NCI-H774 (cell line): Measurements from ENCODE around the gene AQP2.

ENCODE experiments used
- DNase-seq: peaks from one replicate; lab custom pipeline; 2025; lab: John Stamatoyannopoulos, UW

AQP2 gene

DNA sequence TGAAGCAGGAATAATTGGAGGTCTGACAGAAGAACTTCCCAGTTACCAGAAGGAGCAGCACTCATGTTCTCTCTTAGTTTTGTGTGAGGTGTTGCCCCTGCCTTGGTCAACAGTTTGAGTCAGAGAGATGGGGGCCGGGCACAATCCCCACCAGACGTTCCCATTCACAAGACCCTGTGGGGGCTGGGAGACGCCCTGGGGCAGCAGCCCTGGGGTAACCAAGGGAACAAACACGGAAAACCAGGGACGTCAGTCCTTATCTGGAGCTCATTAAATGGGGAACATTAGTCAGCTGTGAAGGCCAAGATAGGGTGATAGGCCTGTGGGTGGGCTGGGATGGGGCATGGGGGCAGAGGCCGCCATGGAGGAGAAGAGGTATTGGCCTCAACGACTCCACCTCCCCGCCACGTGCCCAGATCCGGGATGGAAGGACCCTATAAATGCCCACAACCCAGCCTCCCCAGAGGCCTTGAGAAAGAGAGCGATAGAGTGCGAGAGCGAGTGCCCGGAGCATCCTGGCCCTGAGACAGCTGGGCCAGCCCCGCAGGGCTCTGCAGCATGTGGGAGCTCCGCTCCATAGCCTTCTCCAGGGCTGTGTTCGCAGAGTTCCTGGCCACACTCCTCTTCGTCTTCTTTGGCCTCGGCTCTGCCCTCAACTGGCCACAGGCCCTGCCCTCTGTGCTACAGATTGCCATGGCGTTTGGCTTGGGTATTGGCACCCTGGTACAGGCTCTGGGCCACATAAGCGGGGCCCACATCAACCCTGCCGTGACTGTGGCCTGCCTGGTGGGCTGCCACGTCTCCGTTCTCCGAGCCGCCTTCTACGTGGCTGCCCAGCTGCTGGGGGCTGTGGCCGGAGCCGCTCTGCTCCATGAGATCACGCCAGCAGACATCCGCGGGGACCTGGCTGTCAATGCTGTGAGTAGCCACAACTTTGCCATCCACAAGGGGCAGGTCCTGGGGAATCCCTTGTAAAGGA lies at the start of gene AQP2:
Gene AQP2, plus strand, starts transcription at position 465 of the 979 bp plus-strand sequence. Its CDS starts 94 bp downstream, at position 559.
- no peak for DNase-seq

DNA sequence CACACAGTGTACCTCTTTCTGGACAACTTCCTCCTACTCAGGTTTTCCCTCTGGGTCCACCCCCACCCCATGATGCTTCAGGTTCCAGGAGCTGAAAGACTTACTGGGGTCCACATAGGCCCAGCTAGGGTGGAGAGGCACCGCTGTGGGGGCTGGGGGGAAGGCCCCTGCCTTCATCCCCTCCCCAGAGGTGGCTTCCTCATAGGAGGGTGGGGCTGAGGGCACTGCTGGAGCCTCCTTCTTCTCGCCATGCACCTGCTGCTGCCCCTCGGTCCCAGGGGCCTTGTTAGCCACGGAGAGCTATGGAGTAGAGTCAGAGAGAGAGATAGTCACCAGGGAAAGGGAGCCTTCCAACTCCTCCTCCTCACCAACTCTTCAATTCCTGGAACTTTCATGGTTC lies 49.5 kb upstream of the AQP2 start:
- DNase-seq, result no peak

DNA sequence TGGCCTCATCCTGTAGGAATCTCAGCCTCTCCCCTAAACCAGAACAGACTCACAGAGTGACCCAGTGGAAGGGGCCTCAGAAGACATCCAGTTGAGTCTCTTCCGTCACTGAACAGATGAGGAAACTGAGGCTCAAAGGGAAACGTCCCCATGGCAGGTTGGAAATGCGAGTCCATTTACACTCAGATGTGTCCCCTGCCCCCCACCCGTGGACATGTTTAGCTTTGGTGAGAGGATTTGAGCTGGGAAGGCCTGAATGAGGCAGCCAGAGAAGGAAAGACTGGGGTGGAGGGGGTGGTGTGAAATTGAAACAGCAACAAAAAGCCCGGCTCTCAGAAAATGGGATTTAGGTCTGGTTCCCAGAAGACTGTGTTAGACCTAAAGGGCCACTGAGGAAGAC lies 48.6 kb upstream of the AQP2 start:
- no peak for DNase-seq

- no peak for DNase-seq
These were observed 47.9 kb upstream of the AQP2 start for GRCh38 chr12:49902399-49903350.

- no peak for DNase-seq
These were observed 47.2 kb upstream of the AQP2 start for GRCh38 chr12:49903351-49903699.

GRCh38 chr12:49903700-49904423 lies 46.7 kb upstream of the AQP2 start, which contains the start of gene FAIM2:
Gene FAIM2 (minus strand): TSS chr12:49903900. CDS start chr12:49903792, 108 bp downstream.
- DNase-seq, result no peak

DNA sequence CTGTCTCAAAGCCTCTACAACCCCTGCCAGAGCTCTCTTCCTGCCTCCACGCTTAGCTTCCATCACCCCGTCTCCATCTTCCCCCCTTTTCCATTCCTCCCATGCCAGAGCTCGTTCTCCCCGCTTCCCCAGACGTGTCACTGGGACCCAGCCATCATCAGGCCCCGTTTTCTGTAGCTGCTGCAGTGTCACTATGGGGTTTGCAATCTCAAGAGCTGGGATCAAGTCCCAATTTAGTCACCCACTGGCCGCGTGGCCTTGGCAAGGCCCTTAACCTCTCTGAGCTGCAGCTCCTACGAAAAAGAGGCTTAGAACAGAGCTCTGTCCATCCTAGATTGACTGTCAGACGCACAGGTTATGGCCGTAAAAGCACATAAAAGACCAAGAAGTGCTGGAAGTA lies 45.9 kb upstream of the AQP2 start:
- DNase-seq, result no peak

GRCh38 chr12:49905718-49906314 lies 44.7 kb upstream of the AQP2 start:
- no peak for DNase-seq

DNA sequence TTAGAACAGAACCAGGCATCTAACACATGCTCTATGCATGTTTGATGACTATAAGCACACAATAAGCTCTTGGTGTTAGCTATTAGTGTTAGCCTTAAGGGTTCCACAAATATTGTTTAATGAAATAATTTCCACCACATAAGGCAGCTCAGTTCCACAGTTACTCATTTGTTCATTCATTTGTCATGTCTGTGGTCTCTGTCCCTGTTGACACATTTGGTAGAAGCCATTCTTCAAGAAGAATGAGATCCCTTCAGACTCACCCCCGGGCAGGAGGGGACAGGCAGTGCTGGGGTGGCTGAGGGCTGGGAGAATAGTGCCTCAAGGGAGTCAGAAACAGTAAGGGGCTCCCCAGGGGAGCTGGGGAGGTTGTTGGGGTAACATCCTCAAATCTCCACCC lies 43.2 kb upstream of the AQP2 start:
- no peak for DNase-seq

DNA sequence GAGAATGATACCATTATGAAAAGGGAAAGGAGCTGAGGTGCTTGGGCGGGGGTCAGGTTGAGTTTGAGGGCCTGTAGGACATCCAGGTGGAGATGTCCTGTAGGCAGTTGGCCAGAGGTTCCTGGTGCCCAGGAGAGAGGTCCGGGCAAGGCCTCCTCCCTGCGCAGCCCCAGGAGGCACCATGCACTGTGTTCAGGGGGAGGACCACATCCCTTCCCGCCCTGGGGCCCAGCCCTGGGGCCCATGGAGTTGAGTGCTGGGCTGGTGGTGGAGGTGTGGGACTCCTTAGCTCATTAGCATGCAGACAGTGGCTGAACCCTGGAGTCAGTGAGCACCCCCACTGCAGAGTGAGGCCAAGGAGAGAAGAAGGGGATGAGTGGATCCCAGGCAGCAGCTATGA lies 41.2 kb upstream of the AQP2 start:
- no peak for DNase-seq

- DNase-seq, result no peak
These were observed 40.7 kb upstream of the AQP2 start for GRCh38 chr12:49909826-49910225.

DNA sequence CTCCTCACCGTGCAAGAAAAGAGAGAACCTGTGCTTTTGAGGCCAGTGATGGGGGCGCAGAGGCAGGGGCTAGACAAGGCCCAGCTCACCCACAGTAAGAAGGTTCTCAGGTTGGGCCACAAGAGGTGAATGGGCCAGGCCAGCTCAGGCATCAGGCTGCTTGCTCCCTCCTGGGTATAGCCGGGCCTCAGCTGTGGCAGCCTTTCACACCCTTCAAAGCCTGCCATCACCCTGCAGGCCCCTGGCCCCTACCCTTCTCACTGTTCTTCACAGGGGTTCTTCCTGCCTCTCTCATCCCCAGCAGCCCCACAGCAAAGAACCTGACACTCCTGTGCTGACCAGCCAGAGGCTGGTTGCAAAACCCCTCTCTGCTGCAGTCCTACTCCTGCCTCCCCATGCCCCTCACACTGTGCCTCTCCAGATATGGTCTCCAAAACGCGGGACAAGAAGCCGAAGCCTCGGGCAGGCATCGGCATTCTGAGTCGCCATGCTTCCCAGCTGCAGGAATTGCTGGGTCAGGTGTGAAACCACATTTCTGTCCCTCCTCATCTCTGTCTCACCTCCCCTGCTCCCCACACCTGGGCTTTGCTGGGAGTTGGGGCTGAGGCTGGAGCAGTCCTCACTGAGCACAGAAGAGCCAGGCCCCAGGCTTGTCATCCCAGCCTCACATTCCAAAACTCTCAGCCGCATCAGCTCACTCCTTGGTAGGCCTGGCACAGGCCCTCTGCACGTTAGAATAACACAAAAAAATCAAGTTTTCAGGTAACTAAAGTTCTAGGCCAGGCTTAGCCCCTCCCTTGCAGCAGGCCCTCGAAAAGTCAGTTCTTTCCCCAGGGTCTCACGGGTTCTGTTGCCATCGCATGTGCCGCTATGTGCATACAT lies 40.0 kb upstream of the AQP2 start:
- no peak for DNase-seq

DNA sequence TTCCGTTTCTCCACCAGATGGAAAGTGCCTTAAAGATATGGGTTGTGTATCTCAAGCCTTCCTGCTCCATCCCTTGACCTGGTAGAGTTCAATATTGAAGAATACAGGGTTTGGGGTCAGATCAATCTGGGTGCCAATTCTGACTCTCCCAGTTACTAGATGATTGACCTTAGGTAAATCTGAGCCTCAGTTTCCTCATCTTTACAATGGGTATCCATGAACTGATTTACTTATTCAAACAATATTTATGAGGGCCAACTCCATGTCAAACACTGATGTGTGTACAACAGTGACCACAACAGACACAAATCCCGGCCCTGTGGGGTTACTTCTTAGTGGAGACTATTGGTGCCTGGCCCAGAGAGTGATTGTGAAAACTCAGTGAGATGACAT lies 39.3 kb upstream of the AQP2 start:
- no peak for DNase-seq

DNA sequence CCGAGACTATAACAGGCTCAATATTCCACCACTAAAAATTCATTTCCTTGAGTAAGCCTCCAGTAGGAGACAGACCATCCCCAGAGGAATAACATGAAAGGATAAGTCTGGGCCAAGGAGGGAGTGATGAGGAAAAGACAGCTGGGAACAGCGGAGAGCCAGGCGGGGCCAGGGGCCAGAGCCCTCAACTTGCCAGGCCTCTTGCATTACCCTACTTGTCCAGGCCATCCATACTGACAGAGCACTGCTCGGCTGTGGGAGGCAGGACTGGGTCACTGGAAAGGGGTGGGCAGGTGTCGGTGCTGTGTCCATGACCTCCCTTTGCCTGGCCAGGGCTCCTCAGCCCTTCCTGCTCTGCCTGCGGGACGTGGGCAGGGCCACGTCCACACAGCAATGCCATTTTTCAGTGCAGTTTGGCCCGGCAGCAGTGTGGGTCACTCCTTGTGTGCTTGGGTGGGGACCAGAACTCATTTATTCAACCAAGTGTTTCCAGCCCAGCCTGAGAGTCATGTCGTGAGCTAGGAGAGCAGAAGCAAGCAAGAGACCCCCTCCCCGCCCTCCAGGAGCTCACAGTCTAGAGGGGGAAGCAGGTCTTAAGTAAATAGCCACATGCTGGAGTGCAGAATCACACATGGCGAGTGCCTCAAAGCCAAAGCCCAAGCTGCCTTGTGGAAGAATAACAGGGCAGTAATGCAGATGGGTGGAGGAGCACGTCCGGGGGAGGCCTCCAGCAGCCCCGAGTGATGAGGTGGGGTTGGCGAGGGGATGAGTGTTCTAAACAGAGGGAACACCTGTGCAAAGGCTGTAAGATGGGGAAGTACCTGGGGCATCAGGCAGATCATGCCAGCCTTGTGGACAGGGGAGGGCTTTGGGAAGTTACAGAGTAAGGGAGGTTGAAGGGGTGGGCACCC lies 37.9 kb upstream of the AQP2 start:
- no peak for DNase-seq

DNA sequence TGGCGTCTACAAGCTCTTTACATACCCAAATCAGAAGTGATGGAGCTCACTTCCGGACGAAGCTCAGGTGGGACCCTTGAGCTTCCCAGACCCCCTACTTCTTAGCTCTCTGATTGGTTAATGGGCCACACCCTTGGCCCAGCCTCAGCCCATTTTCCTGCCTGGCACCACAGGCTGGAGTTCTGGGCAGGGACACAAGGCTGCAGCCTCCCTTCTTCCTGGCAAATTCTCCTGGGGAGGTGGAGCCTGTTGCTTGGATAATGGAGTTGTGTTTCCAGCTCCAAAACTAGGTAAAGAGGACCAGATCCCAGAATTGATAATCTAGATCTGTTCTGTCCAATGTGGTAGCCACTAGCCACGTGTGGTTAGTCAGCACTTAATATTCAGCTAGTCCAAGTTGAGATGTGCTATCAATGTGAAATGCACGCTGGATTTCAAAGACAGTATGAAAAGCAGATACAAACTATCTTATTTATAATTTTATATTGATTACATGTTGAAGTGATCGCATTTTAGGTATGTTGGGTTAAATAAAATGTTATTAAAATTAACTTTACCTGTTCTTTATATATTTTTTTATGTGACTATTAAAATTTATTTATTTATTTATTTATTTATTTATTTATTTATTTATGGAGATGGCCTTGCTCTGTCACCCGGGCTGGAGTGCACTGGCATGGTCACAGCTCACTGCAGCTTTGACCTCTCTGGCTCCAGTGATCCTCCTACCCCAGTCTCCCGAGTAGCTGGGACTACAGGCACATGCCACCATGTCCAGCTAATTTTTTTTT lies 34.2 kb upstream of the AQP2 start:
- DNase-seq, result no peak

DNA sequence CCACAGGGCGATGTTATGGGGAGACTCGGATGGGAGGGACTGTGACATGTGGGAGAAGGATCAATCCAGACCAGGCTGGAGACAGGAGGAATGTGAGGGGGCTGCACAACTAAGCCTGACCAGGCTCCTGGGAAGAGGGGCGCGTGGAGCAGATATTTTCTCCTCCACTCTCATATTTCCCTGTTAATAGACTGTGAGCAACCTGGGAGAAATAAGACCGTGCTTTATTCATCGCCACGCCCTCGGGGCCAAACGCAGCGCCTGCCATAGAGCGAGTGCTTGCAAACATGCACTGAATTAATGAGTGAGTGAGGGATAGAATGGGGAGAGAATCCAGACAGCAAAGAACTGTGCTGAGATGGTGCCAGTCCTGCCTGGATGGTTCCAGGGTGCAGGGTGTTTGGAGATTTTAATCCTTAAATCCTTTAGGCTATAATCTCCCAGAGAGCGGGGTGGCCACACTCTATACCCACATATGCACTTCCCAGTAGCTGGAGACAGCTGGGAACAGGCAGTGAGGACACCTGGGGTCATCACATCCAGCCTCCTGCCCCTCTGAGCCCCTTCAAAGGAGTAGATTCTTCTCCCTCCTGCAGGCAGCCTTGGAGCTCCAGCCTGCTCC lies 33.3 kb upstream of the AQP2 start:
- no peak for DNase-seq

DNA sequence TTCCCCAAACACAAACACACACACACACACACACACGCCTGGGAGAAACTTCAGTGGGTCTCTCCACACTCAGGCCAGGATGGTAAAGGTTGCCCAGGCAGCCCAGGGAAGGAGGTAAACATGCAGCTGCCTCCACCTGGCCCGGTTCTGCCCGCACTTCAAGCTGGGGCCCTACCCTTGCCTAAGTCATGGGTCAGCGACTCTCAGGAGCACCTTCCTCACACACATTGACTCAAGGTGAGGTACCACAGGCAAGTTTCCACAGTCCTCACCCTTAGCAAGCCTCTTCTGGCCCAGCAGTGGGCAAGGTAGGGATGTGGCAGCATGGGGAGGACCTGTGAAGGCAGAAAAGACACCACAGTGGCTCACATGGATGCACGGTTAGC lies 32.8 kb upstream of the AQP2 start:
- DNase-seq, result no peak

DNA sequence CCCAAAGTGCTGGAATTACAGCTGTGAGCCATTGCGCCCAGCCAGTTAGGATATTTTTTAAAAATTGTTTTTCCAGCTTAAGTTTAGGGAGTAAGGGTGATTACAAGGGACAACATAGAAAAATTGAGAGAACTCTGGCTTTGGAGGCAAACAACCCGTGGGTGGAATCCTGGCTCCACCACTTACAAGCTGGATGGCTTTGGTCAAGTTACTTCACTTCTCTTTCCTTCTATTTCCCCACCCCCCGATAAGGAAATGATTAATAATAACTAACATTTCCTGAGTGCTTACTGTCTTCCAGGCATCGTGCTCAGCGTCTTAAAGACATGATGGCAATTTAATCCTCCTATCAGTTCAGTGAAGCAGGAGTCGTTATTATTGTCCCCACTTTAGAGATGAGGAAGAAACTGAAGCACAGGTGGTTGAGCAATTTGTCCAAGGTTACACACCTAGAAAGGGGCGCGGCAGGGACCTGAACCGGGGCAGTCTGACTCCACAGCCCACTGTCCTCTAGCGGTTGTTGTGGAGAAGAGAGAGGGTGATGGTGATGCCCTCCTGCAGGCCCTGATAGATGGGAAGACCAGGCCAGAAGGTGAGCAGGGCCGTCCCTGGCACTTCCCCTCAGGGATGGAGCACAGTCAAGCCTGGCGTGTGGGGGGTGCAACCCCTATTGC lies 30.2 kb upstream of the AQP2 start:
- no peak for DNase-seq
